ENCODE data around the gene IL36B.

IL36B gene

DNA sequence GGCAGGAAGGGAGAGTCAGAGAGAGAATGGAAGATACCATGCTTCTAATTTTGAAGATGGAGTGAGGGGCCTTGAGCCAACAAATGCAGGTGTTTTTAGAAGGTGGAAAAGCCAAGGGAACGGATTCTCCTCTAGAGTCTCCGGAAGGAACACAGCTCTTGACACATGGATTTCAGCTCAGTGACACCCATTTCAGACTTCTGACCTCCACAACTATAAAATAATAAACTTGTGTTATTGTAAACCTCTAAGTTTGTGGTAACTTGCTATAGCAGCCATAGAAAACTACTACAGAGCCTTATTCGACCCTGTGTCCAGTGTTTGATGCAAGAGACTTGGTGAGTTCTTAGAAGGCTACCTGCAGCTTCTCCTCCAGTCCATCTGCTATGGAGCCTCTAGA lies 22.9 kb upstream of the IL36B start:
- no peak for DNase-seq

DNA sequence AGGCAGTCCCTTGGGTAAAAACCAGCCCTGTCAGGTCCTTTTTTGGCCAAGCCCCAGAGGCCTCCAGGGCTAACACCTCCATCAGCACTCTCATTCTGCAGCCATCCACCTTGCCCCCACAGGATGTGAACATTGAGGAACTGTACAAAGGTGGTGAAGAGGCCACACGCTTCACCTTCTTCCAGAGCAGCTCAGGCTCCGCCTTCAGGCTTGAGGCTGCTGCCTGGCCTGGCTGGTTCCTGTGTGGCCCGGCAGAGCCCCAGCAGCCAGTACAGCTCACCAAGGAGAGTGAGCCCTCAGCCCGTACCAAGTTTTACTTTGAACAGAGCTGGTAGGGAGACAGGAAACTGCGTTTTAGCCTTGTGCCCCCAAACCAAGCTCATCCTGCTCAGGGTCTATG lies 22.4 kb upstream of the IL36B start:
- DNase-seq: no peak

DNA sequence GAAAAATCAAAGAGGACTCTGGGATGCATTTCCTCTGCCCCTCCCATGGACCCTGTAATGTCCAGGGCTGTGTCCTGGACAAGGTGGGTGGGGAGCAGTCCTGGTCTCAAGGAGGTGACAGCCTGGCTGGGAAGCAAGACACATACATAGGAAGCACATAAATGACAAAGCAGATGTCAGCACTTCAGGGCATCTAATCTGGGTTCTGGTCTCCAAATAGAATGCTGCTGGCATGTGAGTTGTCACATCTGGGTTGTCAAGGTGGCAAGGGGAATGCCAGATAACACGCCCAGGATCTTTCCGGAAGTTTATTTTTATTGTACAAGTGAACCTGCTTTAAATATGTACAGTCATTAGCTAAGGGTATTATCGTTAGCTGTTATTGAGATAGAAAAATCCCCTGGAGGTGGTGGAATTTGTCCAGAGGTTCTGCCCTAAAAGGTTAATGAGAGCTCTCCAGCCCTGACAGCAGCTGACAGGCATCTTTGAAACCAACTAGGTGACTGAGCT lies 20.7 kb upstream of the IL36B start:
- no peak for DNase-seq

DNA sequence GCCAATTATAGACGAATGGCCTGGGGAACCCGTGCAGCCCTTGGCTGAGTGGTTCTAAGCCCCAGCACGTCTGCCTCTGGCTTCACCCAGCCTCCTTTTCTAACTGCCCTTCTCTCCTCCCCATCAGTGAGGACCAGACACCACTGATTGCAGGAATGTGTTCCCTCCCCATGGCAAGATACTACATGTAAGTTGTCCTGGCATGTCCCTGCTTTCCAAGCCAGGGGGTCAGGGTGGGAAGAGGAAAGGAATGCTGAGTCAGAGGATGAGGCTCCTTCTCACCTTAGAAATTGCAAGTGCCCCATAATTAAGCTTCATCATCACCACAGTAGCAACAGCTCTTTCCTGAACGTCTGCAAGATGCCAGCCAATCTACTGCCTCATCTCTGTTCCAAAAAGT lies 19.9 kb upstream of the IL36B start:
- DNase-seq: no peak

DNA sequence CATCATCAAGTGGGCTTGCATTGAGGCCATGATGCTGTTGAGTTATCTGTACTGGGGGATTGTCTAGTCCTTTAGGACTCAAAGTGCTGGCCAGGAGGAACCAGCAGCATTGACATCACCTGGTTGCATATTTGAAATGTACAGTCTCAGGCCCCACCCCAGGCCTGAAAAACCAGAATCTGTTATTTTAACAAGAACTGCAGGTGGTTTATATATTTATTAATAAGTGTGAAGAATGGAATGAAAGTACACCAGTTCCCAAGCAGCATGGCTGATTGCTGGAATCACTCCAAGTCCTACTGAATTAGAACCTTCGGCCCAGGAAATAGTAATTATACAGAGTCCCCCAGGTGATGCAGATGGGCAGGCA lies 17.9 kb upstream of the IL36B start:
- no peak for DNase-seq

DNA sequence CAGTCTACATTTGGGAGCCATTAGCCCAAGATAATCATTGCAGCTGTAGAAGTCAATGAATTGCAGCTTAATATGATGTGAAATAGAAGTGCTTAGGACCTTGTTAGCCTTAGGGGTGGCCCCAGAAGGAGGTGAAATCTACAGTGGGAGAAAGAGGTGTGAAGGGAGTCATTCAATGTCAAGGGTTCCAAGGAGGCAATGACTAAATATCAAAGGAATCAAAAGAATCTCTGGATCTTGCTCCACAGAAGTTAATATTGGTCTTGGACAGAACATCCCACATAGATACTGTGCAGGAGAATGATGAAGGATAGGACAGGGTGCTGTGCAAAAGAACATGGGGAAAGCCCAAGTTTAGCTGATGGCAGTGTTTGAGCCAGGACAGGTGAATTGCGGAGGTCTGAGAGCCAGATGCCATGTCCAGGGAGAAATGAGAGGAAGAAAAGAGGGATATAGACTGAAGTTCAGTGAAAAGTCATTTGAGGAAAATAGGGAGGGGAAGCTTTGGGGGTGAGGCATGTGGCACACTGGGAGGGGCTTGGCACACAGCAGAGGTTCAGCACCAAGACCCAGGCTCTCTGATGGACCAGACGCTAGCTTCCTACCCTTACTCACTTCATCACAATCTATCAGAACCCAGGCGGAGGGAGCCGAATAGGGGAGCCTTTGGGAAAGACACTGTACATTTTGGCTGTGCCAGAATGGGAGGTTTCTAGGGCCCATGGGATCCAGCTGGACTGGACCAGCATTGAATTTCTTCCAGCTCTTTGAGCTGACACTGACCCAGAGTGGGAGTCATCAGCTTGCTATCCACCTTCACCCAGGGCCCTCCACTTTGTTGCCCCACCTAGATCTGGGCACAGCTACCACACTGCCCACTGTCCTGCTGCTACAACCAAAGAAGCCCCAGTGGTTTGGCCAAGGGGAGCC lies 17.3 kb upstream of the IL36B start:
- no peak for DNase-seq

DNA sequence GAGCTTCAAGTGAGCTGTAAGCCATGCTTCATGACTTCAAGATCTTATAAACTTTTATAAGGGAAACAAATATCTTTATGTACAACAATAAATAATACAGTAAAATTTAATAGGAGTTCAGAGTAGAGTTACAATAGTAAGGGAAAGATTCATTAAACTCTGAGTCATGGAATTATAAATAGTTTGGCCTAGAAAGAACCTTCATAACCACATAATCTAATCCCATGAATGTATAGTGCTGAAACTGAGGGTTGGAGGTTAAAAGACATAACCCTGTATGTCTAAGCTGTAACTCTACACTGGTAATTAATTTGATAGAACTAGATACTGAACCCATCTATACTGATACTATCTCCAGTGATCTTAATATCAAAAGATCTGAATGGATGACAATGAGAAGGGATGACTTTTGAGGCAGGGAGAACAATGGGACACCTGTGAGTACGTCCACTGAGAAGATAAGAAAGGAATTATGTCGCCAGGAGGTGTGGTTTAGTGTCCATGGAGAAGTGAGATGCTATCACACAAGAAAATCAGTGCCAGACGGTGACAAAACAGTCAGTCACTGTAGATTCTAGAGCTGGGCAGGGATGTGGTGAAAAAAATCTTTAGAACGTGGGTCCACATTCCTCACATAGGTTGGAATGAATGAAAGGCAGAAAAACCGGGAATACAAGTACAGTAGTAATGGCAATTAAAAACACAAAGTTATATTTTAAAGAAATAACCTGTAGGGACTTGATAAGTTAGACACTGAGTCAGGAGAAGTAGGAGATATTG lies 16.2 kb upstream of the IL36B start:
- DNase-seq: no peak

DNA sequence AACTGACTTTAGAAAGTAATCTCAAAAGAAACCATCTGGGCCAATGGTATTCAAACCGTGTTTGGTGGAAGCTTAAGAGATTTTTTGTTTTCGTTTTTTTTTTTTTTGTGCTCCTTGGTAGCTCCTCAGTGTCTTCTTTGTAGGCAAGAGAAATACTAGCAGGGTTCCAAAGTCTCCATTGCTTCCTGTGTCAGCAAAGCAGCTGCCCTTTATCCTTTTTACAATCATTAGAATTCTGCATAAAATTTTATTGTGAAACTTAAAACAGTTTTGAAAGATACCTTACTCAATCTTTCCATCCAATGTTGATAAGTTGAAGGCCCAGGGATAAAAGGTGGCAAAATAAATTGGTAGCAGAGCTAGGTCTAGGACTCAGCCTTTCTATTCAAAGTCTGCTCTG lies 15.6 kb upstream of the IL36B start:
- DNase-seq: no peak

DNA sequence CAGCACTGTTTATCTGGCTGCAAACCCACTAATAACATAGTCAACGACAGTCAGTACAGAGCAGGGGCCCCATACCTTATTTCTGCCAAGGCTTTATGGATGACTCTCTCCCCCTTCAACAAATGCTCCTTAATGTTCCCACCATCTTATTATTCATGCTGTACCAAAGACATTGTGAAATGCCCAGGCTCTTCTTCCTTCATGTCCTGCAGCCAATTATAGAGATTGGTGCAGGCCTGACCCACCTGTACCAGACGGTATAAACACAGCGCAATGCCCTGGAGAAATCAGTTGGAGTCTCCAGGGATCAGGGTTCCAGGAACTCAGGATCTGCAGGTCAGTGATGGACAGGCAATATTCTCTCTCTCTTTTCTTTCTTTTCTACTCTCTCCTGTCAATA lies 15.0 kb upstream of the IL36B start, which contains the start of gene IL1F10:
IL1F10 (plus strand) TSS at position 290 of the 400 bp plus-strand sequence. CDS start 4,769 bp downstream, outside the sequence.
- DNase-seq: no peak

DNA sequence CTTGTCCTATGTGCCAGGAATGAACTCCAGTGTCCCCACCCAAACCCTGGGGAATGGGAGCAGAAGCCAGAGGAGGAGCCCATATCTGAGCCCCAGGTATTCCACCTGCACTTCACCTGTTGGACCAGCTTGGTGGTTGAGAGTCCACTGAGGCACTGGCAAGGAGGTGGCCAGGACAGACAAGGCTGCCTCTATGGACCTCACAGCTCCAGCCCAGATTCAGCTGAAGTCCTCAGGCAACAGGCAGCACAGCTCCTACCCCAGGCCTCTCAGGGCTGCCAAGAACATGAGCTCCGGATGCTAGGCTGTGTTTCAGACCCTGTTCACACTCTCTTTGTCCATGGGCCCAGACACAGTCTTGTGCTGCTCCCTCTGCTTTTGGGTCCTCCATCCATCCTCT lies 12.2 kb upstream of the IL36B start:
- DNase-seq: no peak

DNA sequence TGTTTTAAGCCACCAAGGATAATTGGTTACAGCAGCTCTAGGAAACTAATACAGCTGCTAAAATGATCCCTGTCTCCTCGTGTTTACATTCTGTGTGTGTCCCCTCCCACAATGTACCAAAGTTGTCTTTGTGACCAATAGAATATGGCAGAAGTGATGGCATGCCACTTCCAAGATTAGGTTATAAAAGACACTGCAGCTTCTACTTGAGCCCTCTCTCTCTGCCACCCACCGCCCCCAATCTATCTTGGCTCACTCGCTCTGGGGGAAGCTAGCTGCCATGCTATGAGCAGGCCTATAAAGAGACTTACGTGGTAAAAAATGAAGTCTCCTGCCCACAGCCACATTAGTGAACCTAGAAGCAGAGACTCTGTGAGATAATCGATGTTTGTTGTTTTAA lies 11.6 kb upstream of the IL36B start:
- no peak for DNase-seq

DNA sequence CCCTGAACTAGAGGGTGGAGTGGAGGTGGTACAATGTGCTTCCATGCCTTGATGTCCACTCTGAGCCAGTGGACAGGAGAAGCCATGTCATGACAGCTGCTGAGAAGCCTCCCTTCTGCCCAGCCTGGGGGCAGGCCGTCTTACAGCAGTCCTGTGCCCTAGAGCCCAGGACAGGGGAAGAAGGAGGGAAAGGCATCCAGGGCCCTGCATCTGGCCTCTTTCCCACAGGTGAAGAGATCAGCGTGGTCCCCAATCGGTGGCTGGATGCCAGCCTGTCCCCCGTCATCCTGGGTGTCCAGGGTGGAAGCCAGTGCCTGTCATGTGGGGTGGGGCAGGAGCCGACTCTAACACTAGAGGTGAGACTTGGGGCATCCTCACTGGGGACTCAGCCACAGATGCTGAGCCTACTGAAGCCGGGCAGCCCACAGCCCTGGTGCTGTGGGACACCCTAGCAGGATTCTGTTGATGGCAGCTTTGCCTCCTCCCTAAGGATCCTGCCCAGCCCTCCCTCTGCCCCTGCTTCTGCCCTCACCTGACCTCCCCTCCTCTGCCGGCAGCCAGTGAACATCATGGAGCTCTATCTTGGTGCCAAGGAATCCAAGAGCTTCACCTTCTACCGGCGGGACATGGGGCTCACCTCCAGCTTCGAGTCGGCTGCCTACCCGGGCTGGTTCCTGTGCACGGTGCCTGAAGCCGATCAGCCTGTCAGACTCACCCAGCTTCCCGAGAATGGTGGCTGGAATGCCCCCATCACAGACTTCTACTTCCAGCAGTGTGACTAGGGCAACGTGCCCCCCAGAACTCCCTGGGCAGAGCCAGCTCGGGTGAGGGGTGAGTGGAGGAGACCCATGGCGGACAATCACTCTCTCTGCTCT lies 9.5 kb upstream of the IL36B start:
- no peak for DNase-seq

DNA sequence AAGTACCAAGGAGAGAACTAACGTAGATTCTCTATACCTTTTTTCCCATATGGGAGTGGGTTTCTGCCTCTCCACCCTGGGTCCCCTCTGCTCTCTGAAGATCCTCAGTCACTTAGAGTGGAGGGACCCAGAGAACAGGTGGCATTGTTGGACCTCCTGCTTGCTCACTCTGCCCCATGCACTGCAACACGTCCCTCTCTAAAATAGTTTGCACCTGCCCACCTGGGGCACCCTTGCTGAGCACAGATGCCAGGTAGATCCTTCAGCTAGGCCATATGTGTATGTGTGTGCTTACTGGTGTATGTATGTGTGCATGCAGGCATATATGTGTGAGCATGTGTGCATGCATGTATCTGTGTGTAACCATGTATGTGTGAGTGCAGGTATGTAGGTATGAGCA lies 8.6 kb upstream of the IL36B start:
- DNase-seq: no peak

DNA sequence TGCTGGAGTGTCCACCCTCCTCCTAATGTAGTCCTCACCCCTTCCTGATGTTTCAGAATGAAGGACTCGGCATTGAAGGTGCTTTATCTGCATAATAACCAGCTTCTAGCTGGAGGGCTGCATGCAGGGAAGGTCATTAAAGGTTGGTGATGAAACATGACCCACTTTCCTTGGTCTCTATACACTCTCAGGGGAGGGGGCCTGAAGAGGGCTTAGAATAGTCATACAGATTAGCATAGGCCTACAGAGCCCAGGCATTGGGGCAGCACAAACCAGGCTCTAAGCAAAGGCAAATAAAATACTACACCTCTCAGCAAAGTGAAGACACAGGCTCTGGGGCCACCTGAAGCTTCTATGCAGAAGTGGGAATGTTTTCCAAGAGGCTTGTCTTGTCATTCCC lies 8.1 kb upstream of the IL36B start:
- DNase-seq: no peak

DNA sequence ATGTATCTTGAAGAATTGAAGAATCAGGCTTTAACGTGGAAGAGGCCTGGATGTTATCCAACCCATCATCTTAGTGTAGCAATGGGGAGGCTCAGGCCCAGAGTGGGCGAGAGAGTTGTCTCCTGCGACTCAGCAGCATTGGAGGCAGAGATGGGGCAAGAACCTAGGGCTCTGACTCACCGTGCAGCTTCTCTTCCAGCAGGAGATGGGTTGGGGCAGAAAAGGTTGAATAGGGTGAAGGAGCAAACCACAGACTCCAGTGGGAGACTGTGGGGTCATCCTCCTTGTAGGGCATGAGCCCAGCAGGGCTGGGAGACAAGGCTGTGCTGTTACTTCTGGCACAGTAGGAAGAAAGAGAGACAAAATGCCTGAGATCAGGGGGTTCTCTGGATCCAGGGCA lies 7.7 kb upstream of the IL36B start:
- no peak for DNase-seq

DNA sequence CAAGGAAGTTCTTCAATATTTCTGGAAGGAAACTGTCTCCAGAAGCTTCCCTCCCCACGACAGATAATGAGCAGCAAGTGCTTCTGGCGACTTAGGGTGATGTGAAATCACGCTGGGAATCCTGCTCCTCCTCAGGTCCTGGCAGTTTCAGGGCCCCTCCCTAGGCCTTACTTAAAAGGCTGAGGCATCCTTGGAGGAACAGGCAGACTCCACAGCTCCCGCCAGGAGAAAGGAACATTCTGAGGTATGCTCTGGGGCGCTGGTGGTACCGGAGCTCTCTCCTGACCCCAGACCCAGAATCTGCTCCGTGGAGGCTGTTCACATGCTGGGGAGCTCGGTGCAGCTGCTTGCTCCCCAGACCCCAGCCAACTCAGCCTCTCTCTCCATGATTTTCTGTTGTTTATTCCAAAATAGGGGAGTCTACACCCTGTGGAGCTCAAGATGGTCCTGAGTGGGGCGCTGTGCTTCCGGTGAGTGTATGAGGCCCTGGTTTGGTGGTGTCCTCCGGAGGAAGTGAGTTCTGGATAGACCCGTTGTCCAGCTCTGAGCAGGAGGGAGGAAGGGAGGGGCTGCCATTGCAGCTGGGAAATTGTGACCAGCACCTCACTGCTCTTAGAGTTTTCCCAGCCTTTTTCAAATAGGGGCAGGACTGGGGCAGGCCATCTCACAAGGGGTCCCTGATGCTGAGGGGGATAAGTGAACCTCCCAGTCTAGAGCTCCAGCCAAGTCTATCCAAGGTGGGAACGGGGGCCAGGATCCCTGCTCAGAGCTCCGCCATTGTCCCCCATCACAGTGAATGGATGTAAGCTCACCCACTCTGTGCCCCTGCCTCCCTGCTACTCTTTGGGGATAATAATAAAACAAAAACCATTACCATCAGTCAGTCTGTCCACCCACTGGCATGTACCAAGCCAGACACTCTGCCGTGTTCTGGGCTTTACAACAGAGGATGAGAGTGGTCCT lies 6.6 kb upstream of the IL36B start, which contains the start of gene IL36RN:
IL36RN (plus strand) TSS at position 201 of the 963 bp plus-strand sequence; CDS start at position 442, 241 bp downstream.
- DNase-seq: no peak

DNA sequence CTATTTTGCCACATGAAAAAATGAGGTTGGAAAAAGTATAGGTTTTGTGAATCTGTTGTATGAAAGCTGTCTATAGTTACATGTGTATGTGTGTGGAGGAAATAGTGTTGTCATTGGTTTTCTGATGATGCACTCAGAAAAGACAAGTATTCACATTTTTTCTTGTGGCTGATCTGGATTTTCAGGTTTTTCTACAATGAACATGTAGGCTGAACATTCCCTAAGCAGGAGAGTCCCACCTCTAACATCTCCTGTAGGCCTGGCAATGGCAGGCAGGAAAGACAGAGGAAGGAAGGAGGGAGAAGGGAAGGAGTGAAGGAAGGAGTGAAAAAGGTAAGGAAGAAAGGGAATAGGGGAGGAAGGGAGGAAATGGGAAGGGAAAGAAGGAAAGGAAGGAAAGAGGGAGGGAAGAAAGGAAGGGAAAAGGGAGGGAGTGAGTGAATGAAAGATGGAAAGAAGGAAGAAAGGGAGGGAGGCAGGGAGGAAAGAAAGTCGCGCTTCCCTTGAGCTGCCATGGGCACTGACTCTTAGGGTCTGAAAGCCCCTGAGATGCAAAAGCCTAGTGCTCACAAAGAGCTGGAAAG lies 5.8 kb upstream of the IL36B start:
- no peak for DNase-seq

DNA sequence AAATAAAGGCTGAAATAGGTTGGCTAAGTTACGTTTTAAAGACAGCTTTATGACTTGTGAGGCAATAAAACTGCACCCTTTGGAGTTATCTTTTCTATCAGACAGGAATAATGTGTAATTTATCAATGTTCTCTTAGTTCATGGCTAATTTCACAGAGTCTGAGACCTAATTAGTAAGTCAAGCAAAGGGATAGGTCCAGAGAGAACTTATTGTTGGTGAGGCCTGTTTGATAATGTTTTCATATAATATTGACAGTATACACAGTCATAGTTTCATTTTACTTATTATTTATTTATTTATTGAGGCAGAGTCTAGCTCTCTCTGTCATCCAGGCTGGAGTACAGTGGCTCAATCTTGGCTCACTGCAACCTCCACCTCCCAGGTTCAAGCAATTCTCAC lies 4.5 kb upstream of the IL36B start:
- no peak for DNase-seq

DNA sequence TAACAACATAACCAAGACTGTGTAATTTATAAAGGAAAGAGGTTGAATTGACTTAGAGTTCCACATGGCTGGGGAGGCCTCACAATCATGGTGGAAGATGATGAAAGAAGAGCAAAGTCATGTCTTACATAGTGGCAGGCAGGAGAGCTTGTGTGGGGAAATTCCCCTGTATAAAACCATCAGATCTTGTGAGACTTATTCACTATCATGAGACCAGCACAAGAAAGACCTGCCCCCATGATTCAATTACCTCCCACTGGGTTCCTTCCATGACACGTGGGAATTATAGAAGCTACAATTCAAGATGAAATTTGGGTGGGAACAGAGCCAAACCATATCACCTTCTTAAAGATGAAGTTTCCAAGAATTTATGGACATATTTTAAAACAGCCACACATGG lies 3.9 kb upstream of the IL36B start:
- no peak for DNase-seq

DNA sequence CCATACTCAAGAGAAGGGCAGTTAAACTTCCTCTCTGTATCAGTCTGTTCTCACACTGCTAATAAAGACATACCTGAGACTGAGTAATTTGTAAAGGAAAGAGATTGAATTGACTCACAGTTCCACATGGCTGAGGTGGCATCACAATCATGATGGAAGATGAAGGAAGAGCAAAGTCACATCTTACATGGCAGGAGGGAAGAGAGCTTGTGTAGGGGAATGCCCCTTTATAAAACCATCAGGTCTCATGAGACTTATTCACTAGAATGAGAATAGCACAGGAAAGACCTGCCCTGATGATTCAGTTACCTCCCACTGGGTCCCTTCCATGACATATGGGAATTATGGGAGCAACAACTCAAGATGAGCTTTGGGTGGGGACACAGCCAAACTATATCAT lies 1.4 kb upstream of the IL36B start:
- DNase-seq: no peak

DNA sequence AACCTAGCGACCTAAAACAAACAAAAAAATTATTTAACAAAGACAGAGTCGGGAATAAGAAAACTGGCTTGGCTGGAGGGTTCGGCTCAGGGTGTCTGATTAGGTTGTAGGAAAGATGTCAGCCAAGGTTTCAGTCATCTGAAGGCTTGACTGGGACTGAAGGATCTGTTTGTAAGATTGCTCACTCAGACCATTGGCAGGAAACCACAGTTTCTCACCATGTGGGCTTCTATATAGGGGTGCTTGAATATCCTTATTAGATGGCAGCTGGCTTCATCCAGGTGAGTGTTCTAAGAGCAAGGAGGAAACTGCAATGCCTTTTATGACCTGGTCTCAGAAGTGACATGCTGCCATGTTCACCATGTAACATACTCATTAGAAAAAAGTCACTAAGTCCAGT lies 999 bp upstream of the IL36B start:
- no peak for DNase-seq
